NCI-H2081 treated with DMSO at 0.1 percent for 48 hours (cell line): ENCODE measurements around the gene MARCO.
"Not testable (repeated sequence)": the region's sequence is repeated elsewhere in the genome, so short reads cannot be mapped to it uniquely, and the experiment has no call there.

Experiments
- DNase-seq: peaks from one replicate; lab custom pipeline; 2025; lab: John Stamatoyannopoulos, UW

Gene MARCO

DNA sequence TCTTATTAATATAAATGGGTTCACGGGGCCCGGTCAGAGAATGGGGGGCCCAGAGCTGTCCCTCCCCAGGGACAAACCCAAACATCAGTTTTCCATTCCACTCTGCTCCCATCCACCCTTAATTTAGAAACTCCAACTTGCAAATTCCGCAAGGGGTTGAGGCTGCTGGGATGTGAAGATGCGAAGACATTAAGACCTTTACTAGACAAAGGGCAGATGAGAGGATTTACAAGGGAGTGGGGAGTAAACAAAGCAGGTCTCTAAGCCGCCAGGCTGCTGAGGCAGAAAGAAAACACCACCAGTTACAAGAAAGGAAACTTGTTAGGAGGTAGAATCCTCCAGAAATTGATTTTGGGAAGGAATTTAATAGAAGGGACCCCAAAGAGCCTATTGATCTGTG, 33.1 kb downstream of the MARCO start:
- DNase-seq, result no peak

DNA sequence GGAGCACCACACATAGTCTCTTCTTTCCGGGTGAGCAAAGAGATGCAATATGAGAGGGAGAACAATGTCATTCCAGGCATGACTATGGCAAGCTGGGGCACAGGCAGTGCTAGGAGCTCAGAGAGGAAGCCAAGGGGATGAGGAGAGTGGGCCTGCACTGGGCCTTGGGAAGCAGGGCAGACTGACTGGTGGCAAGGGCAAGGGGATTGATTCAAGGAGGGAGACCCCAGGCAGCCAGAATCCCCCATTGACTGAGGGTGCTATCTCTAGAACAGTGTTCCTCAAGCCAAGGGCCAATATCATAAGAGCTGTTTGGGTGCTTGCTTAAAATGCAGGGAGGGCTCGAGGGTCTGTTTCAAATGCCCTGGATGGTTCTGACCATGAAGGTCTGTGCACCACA, 36.1 kb downstream of the MARCO start:
- no peak for DNase-seq

DNA sequence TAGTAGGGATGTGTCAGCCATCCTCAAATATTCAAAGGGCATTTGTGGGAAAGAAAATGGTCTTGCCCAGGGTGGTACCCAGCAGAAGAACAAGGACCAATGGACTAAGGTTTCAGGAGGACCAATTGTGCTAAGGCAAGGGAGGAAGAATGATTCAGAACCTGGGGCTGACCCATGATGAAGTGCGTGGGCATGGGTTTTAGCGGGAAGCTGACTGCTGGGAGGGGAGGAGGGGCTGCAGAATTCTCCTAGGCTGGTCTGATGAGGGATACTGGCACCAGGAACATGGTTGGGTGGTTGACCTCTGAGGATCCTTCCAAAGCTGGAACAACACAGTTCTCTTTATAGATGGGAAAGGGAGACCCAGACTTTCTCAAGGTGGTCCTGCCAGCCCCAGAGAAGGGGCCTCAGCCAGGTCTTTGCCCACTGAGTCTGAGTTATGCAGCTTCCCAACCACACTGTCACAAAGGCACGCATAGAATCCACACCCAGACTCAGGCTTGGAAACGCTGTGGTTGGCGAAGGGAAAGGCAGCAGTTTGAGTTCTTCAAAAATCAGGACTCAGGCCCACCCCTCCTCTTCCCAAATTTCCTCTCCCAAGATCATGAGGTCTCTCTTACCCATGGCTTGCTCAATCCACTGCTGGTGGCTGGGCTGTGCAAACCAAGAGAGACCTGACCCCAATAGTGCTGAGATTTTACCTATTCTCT, 37.3 kb downstream of the MARCO start:
- DNase-seq, result no peak

DNA sequence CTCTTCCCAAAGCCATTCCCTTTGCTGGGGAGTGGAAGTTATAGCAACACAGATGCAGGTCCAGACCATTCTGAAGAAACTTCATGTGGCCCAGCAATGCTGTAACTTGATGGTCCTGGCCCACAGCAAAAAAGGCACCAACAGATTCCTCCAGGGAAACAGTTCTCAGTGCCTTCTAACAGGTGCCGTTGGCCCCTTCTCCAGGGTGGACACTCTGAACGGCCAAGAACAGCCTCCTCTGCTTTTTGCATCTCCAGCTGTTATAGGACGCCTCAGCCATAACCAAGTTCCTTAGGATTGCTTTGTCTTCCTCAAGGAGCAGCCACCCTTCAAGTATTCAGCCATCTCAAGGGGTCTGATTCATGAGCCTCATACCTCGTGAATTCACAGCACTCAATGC, 38.0 kb downstream of the MARCO start:
- no peak for DNase-seq

DNA sequence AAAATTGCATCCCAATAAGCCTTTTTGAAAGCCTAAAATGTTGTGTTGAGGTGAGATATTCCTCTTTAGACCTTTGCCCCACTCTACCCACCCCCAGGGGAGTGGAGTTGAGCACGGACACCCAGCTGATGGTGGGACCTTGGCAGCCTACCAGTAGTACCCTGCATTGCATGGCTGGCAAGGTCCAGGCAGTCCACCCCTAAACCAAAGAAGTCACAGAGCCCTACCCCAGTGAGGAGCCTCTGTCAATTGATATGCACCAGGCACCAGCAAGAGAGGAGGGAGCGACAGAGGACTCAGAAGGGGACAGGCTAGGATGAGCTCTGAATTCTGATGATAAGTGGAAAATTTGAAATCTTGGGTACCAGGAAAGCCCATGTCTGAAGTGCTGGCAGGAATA, 38.6 kb downstream of the MARCO start:
- DNase-seq, result no peak

DNA sequence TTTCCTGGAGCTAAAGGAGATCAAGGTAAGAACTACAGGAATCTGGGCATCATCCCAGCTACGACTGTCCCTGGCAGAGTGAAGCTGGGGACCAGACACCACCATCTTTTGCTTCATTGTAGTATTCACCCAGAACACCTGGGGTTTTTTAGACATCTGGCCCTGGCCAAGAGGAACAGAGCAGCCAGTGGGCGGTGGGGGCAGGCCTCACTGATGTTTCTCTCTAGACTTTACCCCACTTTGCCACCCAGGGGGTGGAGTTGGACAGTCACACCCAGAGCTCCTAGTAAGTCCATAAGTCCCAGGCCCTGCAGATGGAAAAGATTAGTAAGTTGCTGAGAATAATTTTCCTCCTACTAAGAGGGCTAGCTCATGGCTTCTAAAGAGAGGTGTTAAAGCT, 39.6 kb downstream of the MARCO start:
- DNase-seq, result no peak

DNA sequence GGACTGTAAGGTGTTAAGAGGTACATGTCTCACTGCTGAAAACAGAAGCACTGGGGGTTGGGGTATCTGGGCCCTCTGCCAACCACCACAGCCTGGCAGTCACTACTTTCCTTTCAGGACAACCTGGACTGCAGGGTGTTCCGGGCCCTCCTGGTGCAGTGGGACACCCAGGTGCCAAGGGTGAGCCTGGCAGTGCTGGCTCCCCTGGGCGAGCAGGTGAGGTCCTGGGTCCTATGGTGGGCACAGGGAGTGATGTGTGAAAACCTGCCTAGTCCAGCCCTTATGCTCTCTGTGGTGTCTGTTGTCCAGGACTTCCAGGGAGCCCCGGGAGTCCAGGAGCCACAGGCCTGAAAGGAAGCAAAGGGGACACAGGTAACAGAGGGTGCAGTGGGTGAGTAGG, 40.0 kb downstream of the MARCO start:
- no peak for DNase-seq

DNA sequence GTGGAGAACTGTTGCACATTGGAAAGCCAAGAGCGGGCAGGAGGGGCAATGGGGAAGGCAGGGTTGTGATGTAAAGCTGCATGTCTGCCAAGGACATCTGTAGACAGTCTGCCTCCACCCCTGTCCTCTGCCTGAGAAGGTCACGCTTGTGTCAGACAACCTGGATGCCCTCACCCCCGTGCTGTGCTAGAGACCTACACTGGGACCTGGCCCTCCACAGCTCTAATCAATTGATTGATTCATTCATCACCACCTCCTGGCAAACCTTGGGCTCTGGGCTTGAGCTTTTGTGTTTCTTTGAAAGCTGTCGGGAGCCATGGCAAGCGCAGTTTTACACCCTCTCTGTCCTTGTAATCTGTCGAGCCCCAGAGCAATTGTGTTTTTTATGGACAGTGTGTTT, 41.1 kb downstream of the MARCO start:
- DNase-seq, result no peak

DNA sequence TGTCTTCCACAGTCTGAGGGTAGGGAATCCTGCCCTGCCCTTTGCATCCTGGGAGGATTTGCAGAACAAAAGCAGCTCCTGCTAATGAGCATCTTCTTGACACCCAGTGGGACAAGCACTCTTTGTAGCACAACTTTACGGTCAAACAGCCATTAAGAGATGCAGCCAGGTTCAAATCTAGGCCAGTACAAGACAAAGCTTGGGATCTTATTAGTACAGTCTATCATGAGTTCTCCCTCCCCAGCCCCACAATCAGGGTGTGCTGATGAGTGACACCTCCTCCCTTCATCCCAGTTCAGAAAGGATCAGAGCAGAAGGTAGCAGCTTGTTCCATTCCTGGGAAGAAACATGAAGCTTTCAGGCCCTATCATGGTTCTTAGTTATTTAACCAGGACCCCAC, 41.9 kb downstream of the MARCO start:
- no peak for DNase-seq

DNA sequence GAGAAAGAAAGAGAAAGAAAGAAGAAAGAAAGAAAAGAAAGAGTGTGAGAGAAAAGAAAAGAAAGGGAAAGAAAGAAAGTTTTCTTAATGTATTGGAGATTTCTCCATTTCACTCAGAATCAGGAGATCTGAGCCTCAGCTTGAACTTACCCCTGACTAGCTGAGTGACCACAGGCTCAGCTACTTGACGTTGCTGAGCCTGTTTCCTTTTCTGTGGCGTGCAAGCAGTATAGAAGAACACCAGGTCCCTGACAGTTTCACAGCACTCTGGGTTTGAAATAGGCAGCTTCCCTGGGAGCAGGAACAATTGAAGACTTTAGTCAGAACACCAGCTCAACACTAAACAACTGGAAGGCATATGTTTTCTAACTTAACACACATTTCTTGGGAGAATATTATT, 44.7 kb downstream of the MARCO start:
- no peak for DNase-seq

DNA sequence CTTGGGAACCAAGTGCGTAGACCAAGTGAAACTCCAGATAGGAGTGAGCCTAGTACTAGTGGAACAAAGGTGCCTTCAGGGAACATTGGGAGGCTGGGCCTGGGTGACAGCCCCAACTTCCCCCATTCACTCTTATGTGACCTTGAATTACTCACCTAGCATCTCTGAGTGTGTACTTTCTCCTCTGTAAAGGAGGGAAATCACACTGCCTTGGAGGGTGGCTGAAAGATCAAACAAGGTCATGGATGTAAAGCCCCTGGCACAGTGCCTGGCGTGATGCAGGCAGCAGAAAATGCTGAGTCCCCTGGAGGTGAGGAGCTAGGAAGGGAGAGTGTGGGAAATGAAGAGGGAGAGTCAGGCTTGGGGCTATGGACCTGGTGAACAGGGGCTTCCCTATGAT, 45.9 kb downstream of the MARCO start:
- no peak for DNase-seq

DNA sequence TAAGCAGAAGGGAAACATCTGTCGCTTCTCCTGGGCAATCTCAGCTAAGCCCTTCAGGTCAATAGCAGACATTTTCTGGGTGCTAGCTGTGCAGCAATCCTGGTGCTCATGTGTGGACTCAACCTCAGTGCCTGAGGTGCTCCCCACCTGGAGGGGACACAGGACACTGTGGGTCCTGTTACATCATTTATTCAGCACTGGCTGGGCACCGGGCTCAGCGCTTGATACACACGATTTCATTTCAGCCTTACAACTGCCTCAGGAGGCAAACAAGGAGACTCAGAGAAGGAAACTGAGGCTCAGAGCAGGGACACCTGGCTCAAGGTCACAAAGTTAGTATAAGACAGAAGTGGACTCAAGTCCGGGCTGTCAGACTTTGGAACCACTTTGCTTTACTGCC, 46.7 kb downstream of the MARCO start:
- DNase-seq, result no peak

DNA sequence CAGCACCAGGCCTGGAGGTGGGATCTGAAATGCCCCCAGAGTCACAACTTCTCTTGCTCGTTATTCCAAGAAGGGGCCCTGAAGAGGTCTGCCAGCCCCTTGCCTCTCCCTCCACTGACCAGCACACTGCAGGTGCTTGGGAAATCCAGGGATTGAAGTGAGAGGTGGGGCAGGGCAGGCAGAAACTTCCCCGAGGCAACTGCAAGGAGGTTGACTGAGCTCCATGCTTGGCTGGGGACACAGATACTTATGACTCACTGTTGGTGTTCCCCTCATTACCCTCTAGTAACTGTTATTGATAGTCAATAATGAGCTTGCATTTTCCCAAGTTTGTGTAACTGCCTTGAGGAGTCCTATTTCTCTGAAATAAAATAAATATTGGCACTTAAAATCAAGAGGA, 47.5 kb downstream of the MARCO start:
- DNase-seq, result no peak

DNA sequence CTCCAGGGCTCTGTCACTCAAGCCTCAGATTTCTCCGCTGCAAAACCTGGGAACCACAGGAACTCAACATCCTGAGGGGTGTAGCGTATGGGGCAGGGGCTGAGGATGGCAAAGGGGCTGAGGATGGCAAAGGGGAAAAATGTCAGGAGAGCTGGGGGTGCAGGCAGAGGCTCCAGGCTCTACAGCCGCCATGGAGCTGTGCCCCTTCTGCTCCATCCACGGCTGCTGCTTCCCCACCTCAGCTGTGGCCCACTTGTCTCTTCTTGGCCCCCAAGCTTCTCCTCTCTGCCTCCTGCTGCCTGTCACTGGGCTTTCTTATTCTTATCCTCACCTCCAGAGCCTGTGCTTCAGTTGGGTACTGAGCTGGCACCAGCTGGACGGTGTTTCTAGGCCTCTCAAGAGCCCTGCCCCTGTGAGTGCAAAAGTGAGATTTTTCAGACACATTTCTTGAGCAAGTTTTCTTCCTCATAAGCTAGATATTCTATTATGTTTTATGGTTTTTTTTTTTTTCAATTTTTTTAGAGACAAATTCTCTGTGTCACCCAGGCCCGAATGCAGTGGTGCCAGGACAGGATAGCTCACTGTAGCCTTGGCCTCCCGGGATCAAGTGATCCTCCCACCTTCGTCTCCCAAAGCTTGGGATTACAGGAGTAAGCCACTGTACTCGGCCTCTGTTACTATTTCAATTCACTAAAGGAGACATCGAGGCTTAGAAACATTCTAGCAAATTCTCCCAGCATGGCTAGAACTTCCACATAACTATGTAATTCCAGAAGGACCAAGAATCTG, 49.0 kb downstream of the MARCO start:
- no peak for DNase-seq

DNA sequence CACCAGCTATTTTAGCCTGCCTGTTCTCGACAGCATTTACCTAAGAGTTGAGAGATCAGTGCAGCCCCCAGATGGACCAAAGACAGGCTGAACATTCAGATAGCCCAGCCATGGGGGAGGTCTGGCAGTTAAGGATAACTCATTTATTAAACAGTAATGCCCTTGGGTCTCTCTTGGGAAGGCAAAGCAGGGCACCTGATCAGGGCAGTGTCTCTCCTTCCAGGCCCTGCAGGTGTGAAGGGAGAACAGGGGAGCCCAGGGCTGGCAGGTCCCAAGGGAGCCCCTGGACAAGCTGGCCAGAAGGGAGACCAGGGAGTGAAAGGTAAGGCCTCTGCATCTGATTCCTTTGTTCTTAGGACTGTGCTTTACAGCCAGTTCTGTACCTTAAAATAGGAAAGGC, 49.6 kb downstream of the MARCO start:
- no peak for DNase-seq

DNA sequence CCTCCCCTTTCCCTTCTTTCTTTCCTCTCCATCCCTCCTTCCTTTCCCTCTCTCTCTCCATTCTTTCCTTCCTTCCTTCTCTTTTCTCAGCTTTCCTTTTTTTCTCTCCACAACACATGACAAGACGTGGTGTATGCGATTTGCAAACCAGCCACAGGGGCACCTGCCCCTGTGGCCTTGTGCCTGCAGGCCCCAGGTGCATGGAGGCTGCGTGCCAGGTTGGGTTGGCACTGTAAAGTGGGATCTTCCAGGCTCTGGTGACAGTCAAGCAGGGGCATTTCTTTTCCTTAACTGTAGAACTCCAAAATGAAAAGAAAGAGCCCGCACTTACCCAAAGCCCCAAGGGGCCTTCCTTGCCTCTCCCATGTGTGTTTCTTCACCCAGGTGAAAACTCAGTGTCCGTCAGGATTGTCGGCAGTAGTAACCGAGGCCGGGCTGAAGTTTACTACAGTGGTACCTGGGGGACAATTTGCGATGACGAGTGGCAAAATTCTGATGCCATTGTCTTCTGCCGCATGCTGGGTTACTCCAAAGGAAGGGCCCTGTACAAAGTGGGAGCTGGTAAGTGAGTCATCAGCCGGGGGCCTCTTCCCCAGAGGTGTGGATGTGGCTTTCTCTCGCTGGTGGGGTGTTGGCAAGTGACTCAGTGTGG, 50.9 kb downstream of the MARCO start:
- no peak for DNase-seq

DNA sequence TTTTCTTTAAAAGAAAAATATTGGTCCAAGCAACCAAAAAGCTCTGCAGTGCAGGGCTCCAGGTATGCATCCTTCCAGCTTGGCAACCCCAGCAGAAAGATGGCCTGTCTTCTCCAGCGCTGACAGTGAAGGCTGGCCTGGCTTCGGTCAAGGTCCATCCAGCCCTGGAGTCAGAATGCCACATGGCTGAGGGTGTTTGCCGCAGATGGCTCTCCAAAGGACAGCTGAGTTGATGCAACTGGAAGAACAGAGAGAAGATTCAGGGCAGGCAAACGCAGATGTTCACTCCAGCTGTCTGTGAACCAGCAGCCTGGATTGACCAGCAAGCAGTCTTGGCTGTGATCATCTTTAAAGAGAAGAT, 51.4 kb downstream of the MARCO start:
- no peak for DNase-seq

DNA sequence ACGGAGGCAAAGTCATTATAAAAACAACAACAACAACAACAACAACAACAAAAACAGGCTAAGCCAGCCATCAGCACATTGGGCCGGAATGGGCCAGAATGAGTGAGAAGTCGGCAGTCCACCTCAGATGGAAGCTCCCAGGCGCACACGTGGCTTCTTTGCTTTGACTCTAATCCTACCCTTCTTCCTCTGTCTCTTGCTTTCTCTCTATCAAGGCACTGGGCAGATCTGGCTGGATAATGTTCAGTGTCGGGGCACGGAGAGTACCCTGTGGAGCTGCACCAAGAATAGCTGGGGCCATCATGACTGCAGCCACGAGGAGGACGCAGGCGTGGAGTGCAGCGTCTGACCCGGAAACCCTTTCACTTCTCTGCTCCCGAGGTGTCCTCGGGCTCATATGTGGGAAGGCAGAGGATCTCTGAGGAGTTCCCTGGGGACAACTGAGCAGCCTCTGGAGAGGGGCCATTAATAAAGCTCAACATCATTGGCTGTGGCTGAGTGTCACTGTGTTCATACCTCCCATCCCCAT, 52.2 kb downstream of the MARCO start:
- no peak for DNase-seq

DNA sequence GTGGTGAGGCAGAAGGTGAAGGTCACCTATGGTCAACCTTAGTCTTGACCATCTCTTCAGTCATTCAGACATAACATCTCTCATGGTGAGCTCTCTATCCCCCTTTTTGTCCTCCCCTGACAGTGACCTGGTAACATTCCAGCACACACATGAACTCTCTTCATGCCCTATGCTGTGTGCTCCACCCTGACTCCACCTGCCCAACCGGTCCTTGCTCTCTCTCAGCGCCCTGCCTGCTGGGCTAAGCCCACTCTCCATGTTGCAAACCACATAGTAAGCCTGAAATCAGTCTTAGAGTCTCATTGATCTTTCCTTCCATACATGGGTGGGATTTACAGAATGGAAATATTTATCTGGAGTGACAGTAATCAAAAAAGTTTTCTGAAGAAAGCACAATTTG, 52.8 kb downstream of the MARCO start:
- DNase-seq, result no peak

DNA sequence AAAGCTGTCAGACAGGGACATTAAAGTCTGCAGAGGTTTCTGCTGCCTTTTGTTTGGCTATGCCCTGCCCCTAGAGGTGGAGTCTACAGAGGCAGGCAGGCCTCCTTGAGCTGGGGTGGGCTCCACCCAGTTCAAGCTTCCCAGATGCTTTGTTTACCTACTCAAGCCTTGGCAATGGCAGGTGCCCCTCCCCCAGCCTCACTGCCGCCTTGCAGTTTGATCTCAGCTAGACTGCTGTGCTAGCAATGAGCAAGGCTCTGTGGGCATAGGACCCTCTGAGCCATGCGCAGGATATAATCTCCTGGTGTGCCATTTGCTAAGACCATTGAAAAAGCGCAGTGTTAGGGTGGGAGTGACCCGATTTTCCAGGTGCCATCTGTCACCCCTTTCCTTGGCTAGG, 61.9 kb downstream of the MARCO start:
- DNase-seq, result not testable (repeated sequence)

DNA sequence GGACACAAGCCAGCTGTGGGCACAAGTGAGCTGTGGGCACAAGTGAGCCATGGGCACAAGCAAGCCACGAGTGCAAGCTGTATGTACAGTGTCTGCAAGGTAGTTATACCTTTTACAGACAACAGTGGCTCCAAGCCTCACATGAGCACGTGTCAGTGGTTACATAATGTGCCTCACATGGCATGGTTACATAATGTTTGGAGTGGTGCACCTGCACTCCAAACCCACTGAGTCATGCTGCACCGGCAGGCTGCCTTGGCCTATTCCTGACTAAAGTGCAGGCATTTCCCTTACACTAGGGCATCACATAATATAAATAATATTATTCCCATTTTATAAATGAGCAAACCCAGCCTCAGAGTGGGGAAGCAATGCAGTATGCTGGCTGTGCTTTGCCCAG, 62.6 kb downstream of the MARCO start:
- DNase-seq, result no peak

DNA sequence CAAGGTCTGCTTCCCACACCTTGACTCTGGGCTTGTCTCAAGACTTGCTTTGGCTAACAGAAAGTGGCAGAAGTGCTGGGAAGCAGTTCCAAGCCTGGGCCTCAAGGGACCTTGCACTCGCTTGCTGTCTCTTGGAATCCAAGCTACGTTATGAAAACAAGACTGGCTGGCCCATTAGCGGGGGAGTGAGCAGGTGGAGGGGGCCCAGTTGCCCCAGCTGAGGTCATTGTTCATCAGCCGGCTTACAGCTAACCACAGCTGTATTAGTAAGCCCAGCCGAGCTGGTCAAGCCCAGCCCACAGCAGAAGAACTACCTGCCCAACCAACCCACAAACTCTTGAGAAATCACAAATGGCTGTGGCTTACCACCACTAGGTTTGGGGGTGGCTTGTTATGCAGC, 63.1 kb downstream of the MARCO start:
- DNase-seq, result no peak

DNA sequence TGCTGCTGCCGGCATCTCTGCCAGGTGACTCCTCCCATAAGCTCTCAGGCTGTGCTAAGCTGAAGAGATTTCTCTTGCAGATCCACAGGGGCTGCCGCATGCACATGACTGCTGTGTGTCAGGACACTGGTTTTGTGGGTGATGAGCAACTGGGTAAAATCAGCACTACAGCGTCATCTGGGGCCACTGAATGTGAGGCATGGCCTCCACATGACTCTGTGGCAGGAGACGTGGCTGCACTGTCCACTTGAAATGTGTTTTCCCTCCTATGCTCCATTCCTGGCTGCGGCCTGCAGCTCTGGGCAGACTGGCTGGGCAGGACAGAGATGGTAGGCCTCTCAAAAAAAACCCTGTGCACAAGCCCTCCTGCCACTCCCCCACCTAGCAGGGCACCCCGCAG, 63.6 kb downstream of the MARCO start:
- no peak for DNase-seq
